Measurements from ENCODE around the gene UVRAG.

The UVRAG gene

GRCh38 chr11:76172583-76172982 is 357.6 kb downstream of the UVRAG start:
- no peak for TF ChIP-seq CTCF (IDR thresholded peaks at IDR 0.05; ENCODE audit: borderline replicate concordance, insufficient read depth, low read depth, low read length)
- no peak overlapping the region for H3K4me3 ChIP-seq (ENCODE audit: low read depth, low read length)

GRCh38 chr11:76173663-76174062 is 358.7 kb downstream of the UVRAG start:
- H3K4me3 ChIP-seq (ENCODE audit: low read depth, low read length) = no peak overlapping the region
- TF ChIP-seq CTCF (IDR thresholded peaks at IDR 0.05; ENCODE audit: borderline replicate concordance, insufficient read depth, low read depth, low read length) = no peak

- no peak for TF ChIP-seq CTCF (IDR thresholded peaks at IDR 0.05; ENCODE audit: borderline replicate concordance, insufficient read depth, low read depth, low read length)
Observed at GRCh38 chr11:76174330-76174729, 359.3 kb downstream of the UVRAG start.

GRCh38 chr11:76175783-76176182 is 360.8 kb downstream of the UVRAG start:
- no peak for TF ChIP-seq CTCF (IDR thresholded peaks at IDR 0.05; ENCODE audit: borderline replicate concordance, insufficient read depth, low read depth, low read length)
- no peak overlapping the region for H3K4me3 ChIP-seq (ENCODE audit: low read depth, low read length)

More at GRCh38 chr11:76174330-76174729, 359.3 kb downstream of the UVRAG start:
- H3K4me3 ChIP-seq (ENCODE audit: low read depth, low read length) = no peak overlapping the region

DNA sequence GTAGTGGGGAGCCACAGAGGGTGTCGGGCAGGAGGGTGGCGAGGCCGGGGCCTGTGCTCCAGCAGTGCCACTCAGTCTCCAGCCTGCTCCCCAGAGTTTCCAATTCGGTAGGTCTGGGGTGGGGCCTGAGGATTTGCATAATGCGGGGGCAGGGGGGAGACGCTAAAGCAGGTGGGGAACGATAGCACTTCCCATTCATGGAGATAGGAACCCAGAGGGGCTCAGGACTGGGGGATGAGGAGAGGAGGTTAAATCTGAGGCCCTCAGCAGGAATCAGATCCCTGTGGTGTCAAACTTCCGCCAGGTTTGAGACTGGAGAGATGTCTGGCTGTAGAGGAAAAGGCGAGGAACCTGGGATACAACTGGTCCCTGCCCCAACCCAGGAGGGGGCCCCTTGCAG is 361.5 kb downstream of the UVRAG start:
- no peak for TF ChIP-seq CTCF (IDR thresholded peaks at IDR 0.05; ENCODE audit: borderline replicate concordance, insufficient read depth, low read depth, low read length)
- no peak overlapping the region for H3K4me3 ChIP-seq (ENCODE audit: low read depth, low read length)

- H3K4me3 ChIP-seq (ENCODE audit: low read depth, low read length) = no peak overlapping the region
- TF ChIP-seq CTCF (IDR thresholded peaks at IDR 0.05; ENCODE audit: borderline replicate concordance, insufficient read depth, low read depth, low read length) = no peak
Observed at GRCh38 chr11:76177250-76177686, 362.3 kb downstream of the UVRAG start.

GRCh38 chr11:76179147-76179546 is 364.1 kb downstream of the UVRAG start:
- no peak overlapping the region for H3K4me3 ChIP-seq (ENCODE audit: low read depth, low read length)
- no peak for TF ChIP-seq CTCF (IDR thresholded peaks at IDR 0.05; ENCODE audit: borderline replicate concordance, insufficient read depth, low read depth, low read length)

Measured in GM12875 (cell line).